Measurements from ENCODE around the gene STK32C.

DNA sequence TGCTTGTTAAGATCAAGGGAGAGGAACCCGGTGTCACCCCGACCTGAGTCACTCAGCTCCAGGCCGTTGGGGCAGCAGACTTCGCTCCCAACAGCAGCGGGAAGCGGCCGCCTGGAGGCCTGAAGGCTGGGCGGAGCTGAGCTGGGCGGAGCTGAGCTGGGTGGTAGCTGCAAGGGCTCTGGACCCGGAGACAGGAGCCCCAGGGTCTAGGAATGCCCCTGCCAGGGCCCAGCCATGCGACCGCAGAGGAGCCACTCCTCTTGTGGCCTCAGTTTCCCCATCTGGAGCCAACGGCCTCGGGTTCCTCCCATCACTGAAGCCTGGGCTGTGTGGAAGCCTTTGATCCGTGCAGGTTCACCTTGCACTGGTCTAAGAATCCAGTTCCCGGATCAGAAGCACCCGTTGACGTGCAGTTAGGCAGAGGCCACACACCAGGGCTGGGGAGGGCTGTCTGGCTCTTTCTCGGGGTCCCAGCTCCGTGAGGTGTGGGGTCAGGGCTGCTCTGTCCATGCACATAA, 142.9 kb downstream of the STK32C start:
- no peak for TF ChIP-seq POLR2A (IDR thresholded peaks at IDR 0.05)
- TF ChIP-seq, protein P1, sequence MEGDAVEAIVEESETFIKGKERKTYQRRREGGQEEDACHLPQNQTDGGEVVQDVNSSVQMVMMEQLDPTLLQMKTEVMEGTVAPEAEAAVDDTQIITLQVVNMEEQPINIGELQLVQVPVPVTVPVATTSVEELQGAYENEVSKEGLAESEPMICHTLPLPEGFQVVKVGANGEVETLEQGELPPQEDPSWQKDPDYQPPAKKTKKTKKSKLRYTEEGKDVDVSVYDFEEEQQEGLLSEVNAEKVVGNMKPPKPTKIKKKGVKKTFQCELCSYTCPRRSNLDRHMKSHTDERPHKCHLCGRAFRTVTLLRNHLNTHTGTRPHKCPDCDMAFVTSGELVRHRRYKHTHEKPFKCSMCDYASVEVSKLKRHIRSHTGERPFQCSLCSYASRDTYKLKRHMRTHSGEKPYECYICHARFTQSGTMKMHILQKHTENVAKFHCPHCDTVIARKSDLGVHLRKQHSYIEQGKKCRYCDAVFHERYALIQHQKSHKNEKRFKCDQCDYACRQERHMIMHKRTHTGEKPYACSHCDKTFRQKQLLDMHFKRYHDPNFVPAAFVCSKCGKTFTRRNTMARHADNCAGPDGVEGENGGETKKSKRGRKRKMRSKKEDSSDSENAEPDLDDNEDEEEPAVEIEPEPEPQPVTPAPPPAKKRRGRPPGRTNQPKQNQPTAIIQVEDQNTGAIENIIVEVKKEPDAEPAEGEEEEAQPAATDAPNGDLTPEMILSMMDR (IDR thresholded peaks at IDR 0.05), result no peak
